Endothelial cell of hepatic sinusoid (primary cell): Measurements from ENCODE around the gene SOX14.

Experiments
- in situ Hi-C: cut with HindIII; loops from 2 replicates; pipeline ENCODE4 v1.10.0; 2017; ENCODE audit warnings: low sequenced_read_pairs

The SOX14 gene

GRCh38 chr3:137764001-137764433, at the start of gene SOX14:
Gene SOX14, plus strand, starts transcription at chr3:137764315. Its CDS starts 470 bp downstream, at chr3:137764785.
- in situ Hi-C loops = no loop called here

GRCh38 chr3:137714551-137714950, 49.6 kb upstream of the SOX14 start:
- in situ Hi-C loops = no loop called here

- in situ Hi-C loops = no loop called here
These were observed 39.9 kb upstream of the SOX14 start for GRCh38 chr3:137724240-137724639.

- in situ Hi-C loops = no loop called here
These were observed 26.9 kb upstream of the SOX14 start for GRCh38 chr3:137737208-137737607.

- in situ Hi-C loops = no loop called here
These were observed 25.4 kb upstream of the SOX14 start for GRCh38 chr3:137738710-137739109.

GRCh38 chr3:137743608-137744007, 20.5 kb upstream of the SOX14 start:
- in situ Hi-C loops = no loop called here

GRCh38 chr3:137746808-137747207, 17.3 kb upstream of the SOX14 start:
- in situ Hi-C loops = no loop called here

GRCh38 chr3:137759505-137759904, 4.6 kb upstream of the SOX14 start:
- in situ Hi-C loops = no loop called here

GRCh38 chr3:137760341-137761098, 3.6 kb upstream of the SOX14 start:
- in situ Hi-C loops = no loop called here

- in situ Hi-C loops = no loop called here
These were observed 3.0 kb upstream of the SOX14 start for GRCh38 chr3:137761099-137761562.

GRCh38 chr3:137761563-137762503, 2.3 kb upstream of the SOX14 start:
- in situ Hi-C loops = no loop called here

GRCh38 chr3:137762674-137763593, 1.2 kb upstream of the SOX14 start:
- in situ Hi-C loops = no loop called here

GRCh38 chr3:137763594-137763938, 549 bp upstream of the SOX14 start:
- in situ Hi-C loops = no loop called here

GRCh38 chr3:137764563-137765309, 621 bp downstream of the SOX14 start:
- in situ Hi-C loops = no loop called here

- in situ Hi-C loops = no loop called here
These were observed 1.4 kb downstream of the SOX14 start for GRCh38 chr3:137765310-137766033.

GRCh38 chr3:137766041-137766875, 2.1 kb downstream of the SOX14 start:
- in situ Hi-C loops = no loop called here

- in situ Hi-C loops = no loop called here
These were observed 2.9 kb downstream of the SOX14 start for GRCh38 chr3:137766876-137767537.
